Measurements from ENCODE around the gene L3MBTL1.
A peak's percentile ranks its signal among the peaks of the same experiment; 100 is the strongest.
"Not testable (repeated sequence)": the region's sequence is repeated elsewhere in the genome, so short reads cannot be mapped to it uniquely, and the experiment has no call there.

Gene L3MBTL1

GRCh38 chr20:43588526-43588925 lies 81.0 kb downstream of the L3MBTL1 start:
- H3K27ac Mint-ChIP-seq, H3K4me3 Mint-ChIP-seq: not testable (repeated sequence)

GRCh38 chr20:43590036-43590391 lies 82.5 kb downstream of the L3MBTL1 start:
- H3K9me3 Mint-ChIP-seq: no peaks in the 10 kb centered on the region
- peaks cover 5% of the 10 kb centered on the region for H3K36me3 Mint-ChIP-seq (ENCODE audit: low read depth)
- peak overlapping the region; percentile 93 for H3K4me3 Mint-ChIP-seq
- peak overlapping the region; percentile 95 for H3K27ac Mint-ChIP-seq
- peaks cover 14% of the 10 kb centered on the region for H3K4me1 Mint-ChIP-seq (ENCODE audit: low read depth)
- DNase-seq (ENCODE audit: low spot score): peak; percentile 5
- peaks cover 2% of the 10 kb centered on the region for H3K27me3 Mint-ChIP-seq (ENCODE audit: low read depth)

More at GRCh38 chr20:43588526-43588925, 81.0 kb downstream of the L3MBTL1 start:
- H3K27me3 Mint-ChIP-seq (ENCODE audit: low read depth); DNase-seq (ENCODE audit: low spot score); H3K36me3 Mint-ChIP-seq (ENCODE audit: low read depth); H3K9me3 Mint-ChIP-seq: not testable (repeated sequence)
- H3K4me1 Mint-ChIP-seq (ENCODE audit: low read depth): peaks cover 14% of the 10 kb centered on the region

- peak; percentile 87 for DNase-seq (ENCODE audit: low spot score)
- Mint-ChIP-seq H3K27me3 (ENCODE audit: low read depth) (peaks cover under 1% of the 10 kb centered on the region), H3K4me3 (peak within 1 kb of the TSS; percentile 93), H3K36me3 (ENCODE audit: low read depth) (peaks cover 5% of the 10 kb centered on the region), H3K9me3 (no peaks in the 10 kb centered on the region), H3K27ac (peak within 1 kb of the TSS; percentile 95), H3K4me1 (ENCODE audit: low read depth) (peaks cover 14% of the 10 kb centered on the region)
Measured at GRCh38 chr20:43590392-43591303, 83.2 kb downstream of the L3MBTL1 start, which contains the start of gene IFT52. IFT52 (plus strand) TSS chr20:43590937; CDS start chr20:43594699, 3,762 bp downstream.

All from T-helper 2 cell treated with Interferon-gamma antibody and Interleukin-4, amounts not matched to agents 5 μg/mL and 100 μg/mL, for 36 hours (primary cell).